Colon (tissue), 2 donors: ENCODE measurements around the gene CCT8L2.
"Not testable (repeated sequence)": the region's sequence is repeated elsewhere in the genome, so short reads cannot be mapped to it uniquely, and the experiment has no call there.

Experiments
- FAIRE-seq: peaks from 2 replicates; lab custom pipeline; 2012; peaks lifted over from hg19 to GRCh38; lab: Jason Lieb, UNC
- donor health status: control.
- donor health status: control.

CCT8L2 gene

DNA sequence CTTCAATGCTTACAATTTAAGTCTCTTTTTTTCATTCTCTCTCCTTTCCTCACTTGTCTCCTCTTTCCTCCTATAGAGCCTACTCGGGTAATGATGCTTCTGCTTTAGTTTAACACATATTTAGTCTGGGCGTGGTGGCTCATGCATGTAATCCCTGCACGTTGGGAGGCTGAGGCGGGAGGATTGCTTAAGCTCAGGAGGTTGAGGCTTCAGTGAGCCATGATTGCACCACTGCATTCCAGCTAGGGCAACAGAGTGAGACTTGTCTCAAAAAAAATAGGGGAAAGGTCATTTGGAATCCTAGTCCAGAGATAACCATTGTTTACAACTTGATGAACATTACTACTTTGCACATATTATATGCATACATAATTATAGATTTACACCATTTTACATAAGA, 1.4 kb upstream of the CCT8L2 start:
- no peak for FAIRE-seq

GRCh38 chr22:16592231-16592630, 379 bp downstream of the CCT8L2 start:
- FAIRE-seq, result not testable (repeated sequence)

GRCh38 chr22:16591136-16591535, 1.5 kb downstream of the CCT8L2 start:
- not testable (repeated sequence) for FAIRE-seq

DNA sequence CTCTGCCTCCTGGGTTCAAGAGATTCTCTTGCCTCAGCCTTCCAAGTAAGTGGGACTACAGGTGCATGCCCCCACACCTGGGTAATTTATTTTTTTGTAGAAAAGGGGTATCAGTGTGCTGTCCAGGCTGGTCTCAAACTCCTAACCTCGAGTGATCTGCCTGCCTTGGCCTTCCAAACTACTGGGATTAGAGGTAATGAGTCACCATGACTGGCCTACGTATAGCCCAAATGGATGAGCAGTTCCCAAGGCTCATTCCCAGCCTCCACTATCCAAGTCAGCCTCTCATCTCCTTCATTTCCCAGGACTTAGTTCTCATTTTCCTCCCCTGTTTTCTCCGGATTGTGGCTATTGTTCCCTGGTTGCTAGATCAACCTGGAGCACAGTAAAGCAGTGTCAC, 5.6 kb downstream of the CCT8L2 start:
- FAIRE-seq, result no peak

- no peak for FAIRE-seq
Measured at GRCh38 chr22:16586170-16586569, 6.4 kb downstream of the CCT8L2 start.

GRCh38 chr22:16580872-16581271, 11.7 kb downstream of the CCT8L2 start:
- FAIRE-seq, result not testable (repeated sequence)

DNA sequence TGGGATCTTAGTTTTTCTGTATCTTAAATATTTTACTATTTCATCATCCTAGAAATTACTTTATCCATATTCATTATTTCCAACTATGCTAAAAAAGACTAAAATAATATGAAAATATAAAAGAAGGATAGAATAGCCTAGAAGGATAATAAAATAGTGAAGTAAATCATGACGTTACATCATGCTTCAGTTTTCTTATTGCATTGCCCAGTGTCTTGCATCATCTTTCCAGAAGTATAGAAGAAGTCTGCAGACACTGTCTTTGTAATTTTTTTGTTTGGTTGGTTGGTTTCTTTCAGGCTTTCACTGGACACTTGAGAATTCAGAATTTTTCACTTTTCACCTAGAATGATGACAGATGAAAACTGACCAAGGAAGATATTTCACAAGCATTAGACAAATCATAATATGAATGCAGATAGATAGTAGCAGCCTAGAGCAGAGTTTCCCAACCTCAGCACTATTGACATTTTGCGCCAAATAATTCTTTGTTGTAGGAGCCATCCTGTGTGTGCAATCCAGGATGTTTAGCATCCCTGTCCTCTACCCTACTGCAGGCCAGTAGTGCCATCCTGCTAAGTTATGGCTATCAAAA, 23.3 kb downstream of the CCT8L2 start:
- not testable (repeated sequence) for FAIRE-seq

DNA sequence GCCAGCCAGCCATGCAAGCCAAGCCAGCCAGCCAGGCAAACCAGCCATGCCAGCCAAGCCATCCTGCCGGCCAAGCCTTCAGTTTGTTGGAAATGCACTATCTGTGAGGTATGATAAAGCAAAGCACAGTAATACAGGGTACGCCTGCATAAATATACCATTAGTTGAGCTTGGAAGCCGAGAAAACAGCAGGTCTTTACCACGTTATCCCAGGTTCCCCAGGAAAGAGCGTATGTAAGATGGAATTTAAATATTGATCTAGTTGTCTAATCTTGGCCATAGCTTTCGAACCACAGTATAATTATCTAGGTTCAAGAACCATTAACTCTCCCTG, 24.2 kb downstream of the CCT8L2 start:
- FAIRE-seq, result no peak

GRCh38 chr22:16567617-16568424, 24.8 kb downstream of the CCT8L2 start:
- FAIRE-seq, result not testable (repeated sequence)

DNA sequence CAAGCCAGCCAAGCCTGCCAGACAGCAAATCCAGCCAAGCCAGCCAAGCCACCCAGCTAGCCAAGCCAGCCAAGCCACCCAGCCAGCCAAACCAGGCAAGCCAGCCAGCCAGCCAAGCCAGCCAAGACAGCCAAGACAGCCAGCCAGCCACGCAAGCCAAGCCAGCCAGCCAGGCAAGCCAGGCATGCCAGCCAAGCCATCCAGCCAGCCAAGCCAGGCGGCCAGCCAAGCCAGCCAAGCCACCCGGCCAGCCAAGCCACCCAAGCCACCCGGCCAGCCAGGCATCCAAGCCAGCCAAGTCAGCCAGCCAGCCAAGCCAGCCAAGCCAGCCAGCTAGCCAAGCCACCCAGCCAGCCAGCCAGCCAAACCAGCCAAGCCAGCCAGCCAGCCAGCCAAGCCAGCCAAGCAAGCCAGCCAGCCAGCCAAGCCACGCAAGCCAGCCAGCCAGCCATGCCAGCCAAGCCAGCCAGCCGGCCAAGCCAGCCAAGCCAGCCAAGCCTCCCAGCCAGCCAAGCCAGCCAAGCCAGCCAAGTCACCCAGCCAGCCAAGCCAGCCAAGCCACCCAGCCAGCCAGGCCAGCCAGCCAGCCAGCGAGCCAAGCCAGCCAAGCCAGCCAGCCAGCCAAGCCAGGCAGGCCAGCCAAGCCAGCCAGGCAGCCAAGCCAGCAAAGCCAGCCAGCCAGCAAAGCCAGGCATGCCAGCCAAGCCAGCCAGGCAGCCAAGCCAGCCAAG, 26.0 kb downstream of the CCT8L2 start:
- FAIRE-seq, result not testable (repeated sequence)

DNA sequence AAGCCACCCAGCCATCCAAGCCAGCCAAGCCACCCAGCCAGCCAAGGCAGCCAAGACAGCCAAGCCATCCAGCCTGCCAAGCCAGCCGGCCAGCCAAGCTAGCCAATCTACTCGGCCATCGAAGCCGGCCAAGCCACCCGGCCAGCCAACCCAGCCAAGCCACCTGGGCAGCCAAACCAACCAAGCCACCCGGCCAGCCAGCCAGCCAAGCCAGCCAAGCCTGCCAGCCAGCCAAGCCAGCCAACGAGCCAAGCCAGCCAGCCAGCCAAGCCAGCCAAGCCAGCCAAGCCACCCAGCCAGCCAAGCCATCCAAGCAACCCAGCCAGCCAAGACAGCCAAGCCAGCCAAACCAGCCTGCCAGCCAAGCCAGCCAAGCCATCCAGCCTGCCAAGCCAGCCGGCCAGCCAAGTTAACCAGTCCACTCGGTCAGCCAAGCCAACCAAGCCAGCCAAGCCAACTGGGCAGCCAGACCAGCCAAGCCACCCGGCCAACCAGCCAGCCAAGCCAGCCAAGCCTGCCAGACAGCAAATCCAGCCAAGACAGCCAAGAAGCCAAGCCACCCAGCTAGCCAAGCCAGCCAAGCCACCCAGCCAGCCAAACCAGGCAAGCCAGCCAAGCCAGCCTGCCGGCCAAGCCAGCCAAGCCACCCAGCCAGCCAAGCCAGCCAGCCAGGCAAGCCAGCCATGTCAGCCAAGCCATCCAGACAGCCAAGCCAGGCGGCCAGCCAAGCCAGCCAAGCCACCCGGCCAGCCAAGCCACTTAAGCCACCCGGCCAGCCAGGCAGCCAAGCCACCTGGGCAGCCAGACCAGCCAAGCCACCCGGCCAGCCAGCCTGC, 26.8 kb downstream of the CCT8L2 start:
- not testable (repeated sequence) for FAIRE-seq

DNA sequence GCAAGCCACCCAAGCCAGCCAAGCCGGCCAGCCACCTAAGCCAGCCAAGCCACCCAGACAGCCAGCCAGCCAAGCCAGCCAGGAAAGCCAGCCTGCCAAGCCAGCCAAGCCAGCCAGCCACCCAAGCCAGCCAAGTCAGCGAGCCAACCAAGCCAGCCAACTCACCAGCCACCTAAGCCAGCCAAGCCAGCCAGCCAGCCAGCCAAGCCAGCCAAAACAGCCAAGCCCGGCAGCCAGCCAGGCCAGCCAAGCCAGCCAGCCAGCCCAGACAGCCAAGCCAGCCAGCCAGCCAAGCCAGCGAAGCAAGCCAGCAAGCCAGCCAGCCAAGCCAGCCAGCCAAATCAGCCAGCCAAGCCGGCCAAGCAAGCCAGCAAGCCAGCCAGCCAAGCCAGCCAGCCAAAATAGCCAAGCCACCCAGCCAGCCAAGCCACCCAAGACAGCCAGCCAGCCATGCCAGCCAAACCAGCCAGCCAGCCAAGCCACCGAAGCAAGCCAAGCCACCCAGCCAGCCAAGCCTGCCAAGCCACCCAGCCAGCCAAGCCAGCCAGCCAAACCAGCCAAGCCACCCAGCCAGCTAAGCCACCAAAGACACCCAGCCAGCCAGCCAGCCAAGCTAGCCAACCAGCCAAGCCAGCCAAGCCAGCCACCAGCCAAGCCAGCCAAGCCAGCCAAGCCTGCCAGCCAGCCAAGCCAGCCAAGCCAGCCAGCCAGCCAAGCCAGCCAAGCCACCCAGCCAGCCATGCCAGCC, 27.6 kb downstream of the CCT8L2 start:
- FAIRE-seq, result not testable (repeated sequence)

DNA sequence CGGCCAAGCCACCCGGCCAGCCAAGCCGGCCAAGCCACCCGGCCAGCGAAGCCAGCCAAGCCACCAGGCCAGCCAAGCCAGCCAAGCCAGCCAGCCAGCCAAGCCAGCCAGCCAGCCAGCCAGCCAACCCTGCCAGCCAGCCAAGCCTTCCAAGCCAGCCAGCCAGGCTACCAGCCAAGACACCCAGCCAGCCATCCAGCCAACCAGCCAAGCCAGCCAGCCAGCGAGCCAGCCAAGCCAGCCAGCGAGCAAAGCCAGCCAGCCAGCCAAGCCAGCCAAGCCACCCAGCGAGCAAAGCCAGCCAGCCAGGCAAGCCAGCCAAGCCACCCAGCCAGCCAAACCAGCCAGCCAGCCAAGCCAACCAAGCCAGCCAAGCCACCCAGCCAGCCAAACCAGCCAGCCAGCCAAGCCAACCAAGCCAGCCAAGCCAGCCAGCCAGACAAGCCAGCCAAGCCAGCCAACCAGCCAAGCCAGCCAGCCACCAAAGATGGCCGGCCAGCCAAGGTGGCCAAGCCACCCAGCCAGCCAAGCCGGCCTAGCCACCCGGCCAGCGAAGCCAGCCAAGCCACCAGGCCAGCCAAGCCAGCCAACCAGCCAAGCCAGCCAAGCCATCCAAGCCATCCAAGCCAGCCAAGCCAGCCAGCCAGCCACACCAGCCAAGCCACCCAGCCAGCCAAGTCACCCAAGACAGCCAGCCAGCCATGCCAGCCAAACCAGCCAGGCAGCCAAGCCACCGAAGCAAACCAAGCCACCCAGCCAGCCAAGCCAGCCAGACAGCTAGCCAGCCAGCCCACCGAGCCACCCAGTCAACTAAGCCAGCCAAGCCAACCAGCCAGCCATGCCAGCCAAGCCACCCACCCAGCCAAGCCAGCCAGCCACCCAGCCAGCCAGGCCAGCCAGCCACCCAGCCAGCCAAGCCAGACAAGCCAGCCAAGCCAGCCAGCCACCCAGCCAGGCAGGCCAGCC, 28.8 kb downstream of the CCT8L2 start:
- FAIRE-seq, result no peak

DNA sequence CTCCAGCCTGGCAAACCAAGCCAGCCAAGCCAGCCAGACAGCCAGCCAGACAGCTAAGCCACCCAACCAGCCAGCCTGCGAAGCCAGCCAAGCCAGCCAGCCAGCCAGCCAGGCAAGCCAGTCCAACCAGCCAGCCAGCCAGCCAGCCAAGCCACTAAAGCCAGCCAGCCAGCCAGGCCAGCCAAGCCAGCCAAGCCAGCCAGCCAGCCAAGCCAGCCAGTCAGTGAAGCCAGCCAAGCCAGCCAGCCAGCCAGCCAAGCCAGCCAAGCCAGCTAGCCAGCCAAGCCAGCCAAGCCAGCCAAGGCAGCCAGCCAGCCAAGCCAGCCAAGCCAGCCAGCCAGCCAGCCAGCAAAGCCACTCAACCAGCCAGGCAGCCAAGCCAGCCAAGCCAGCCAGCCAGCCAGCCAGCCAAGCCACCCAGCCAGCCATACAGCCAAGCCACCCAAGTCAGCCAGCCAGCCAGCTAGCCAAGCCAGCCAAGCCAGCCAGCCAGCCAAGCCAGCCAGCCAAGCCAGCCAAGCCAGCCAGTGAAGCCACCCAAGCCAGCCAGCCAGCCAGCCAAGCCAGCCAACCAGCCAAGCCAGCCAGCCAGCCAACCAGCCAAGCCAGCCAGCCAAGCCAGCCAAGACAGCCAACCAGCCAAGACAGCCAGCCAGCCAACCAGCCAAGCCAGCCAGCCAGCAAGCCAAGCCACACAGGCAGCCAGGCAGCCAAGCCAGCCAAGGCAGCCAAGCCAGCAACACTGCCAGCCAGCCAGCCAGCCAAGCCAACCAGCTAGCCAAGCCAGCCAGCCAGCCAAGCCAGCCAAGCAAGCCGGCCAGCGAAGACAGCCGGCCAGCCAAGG, 29.7 kb downstream of the CCT8L2 start:
- no peak for FAIRE-seq

DNA sequence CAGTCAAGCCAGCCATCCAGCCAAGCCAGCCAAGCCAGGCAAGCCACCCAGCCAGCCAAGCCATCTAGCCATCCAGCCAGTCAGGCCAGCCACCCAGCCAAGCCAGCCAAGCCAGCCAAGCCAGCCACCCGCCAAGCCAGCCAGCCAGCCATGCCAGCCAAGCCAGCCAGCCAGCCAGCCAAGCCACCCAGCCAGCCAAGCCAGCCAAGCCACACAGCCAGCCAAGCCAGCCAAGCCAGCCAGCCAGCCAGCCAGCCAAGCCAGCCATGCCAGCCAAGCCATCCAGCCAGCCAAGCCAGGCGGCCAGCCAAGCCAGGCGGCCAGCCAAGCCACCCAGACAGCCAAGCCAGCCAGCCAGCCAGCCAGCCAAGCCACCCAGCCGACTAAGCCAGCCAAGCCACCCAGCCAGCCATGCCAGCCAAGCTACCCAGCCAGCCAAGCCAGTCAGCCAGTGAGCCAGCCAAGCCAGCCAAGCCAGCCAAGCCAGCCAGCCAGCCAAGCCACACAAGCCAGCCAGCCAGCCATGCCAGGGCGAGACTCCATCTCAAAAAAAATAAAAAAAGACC, 31.4 kb downstream of the CCT8L2 start:
- FAIRE-seq, result not testable (repeated sequence)

- FAIRE-seq, result not testable (repeated sequence)
Measured at GRCh38 chr22:16560651-16561050, 32.0 kb downstream of the CCT8L2 start.

DNA sequence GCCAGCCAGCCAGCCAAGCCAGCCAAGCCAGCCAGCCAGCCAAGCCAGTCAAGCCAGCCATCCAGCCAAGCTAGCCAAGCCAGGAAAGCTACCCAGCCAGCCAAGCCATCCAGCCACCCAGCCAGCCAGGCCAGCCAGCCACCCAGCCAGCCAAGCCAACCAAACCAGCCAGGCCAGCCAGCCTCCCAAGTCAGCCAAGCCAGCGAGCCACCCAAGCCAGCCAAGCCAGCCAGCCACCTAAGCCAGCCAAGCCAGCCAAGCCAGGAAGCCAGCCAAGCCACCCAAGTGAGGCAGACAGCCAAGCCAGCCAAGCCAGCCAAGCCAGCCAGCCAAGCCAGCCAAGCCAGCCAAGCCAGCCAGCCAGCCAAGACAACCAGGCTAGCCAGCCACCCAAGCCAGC, 32.6 kb downstream of the CCT8L2 start:
- not testable (repeated sequence) for FAIRE-seq

GRCh38 chr22:16559056-16559955, 33.3 kb downstream of the CCT8L2 start:
- FAIRE-seq, result no peak
